GM21723 (cell line): Measurements from ENCODE around the gene EPB41L2.
"Not testable (repeated sequence)": the region's sequence is repeated elsewhere in the genome, so short reads cannot be mapped to it uniquely, and the experiment has no call there.

Experiments used
- ATAC-seq: cut with Tn5 transposase; IDR thresholded peaks from one replicate; pipeline ENCODE4 v1.9.1; 2021; ENCODE audit warnings: mild to moderate bottlenecking, moderate library complexity; ENCODE audit not compliant: unreplicated experiment

Gene EPB41L2

GRCh38 chr6:131063028-131063763 is at the start of gene EPB41L2:
Gene EPB41L2 (minus strand): TSS chr6:131063245. CDS start chr6:130956485, 106,760 bp downstream.
- peak; percentile 82 for ATAC-seq

DNA sequence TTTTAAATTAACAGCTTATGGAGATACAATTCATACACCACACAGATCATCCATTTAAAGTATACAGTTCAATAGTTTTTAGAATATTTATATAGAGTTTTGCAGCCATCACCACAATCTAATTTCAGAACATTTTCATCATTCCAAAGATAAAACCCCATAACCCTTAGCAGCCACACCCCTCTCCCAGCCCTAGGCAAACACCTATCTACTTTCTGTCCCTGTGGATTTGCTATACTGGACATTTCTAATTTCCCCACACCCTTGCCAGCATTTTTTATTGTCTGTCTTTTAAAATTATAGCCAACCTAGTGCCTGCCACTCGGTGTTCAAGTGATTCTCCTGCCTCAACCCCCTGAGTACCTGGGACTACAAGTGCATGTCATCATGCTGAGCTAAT is 49.2 kb upstream of the EPB41L2 start:
- ATAC-seq = no peak

- no peak for ATAC-seq
These were observed 44.1 kb upstream of the EPB41L2 start for GRCh38 chr6:131107151-131107550.

DNA sequence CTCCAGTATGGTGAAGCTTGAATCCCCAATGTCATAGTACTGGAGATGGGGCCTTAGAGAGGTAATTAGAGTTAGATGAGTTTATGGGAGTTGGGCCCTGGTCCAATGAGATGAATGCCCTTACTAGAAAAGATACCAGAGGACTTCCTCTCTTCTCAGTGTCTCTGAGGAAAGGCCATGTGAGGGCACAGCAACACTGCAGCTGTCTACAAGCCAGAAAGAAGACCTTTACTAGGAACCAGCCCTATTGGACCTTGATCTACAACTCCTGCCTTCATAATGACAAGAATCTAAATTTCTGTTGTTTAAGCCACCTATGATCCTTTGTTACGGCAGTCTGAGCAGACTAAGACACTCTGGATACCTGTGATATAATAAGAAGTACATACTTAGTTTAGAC is 40.9 kb upstream of the EPB41L2 start:
- no peak for ATAC-seq

DNA sequence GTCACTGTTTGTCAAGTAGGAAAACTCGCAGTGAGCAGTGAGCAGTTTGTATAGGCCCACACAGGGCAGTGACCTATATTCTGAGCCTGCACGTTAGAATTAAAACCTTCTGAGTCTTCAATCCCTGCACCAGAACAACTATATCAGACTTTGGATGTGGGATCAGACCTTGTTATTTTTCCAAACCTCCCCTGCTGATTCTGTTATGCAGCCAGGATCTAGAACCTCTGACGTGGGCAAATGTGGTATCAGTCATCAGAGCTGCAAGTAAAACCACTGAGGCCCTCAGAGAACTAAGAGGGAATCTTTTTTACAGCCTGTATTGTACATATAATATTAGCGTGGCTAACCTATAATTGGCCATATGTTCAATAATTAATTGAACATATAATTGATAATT is 40.3 kb upstream of the EPB41L2 start:
- no peak for ATAC-seq

DNA sequence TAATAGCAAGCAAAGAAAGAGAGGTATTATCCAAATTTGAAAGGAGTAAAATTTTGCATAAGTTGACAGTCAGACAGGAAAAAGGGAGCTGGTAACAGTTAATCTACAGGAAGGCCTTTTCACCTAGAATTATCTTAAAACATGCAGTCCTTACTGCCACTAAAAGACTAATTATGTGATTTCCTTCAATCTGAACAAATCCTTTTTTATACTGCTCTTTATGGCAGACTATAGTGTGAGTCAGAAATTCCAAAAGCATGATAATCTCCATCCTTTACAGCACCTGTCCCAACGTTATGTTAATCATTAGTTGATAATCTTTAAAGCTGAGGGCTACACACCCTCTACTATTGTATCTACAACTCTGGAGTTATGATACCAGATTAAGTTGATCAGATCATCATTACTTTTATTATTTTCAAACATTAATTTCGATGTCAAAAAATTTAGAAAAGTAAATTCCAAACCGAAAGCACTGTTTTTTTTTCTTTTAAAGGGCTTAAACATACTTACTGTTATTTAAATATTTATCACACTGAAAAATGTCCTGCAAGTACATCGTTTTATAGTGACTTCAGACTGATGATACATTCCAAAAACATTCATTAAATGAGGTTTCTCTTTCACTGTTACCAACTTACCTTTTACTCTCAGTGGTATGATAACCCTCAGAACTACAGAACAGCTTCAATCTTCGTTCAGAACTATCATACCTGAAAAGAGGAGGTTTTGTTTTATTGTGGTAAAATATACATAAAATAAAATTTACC is 39.1 kb upstream of the EPB41L2 start:
- ATAC-seq = no peak

DNA sequence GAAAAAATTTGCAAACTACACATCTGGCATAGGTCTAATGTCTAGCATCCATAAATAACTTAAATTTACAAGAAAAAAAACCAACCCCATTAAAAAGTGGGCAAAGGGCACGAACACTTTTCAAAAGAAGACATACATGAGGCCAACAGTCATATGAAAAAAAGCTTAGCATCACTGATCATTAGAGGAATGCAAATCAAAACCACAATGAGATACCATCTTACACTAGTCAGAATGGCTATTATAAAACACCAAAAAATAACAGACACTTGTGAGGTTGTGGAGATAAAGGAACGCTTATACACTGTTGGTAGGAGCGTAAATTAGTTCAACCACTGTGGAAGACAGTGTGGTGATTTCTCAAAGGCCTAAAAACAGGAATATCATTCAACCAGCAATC is 33.7 kb upstream of the EPB41L2 start:
- no peak for ATAC-seq

GRCh38 chr6:131093334-131093733 is 30.3 kb upstream of the EPB41L2 start:
- ATAC-seq = no peak

- not testable (repeated sequence) for ATAC-seq
These were observed 28.9 kb upstream of the EPB41L2 start for GRCh38 chr6:131091944-131092343.

GRCh38 chr6:131090339-131090738 is 27.3 kb upstream of the EPB41L2 start:
- not testable (repeated sequence) for ATAC-seq

DNA sequence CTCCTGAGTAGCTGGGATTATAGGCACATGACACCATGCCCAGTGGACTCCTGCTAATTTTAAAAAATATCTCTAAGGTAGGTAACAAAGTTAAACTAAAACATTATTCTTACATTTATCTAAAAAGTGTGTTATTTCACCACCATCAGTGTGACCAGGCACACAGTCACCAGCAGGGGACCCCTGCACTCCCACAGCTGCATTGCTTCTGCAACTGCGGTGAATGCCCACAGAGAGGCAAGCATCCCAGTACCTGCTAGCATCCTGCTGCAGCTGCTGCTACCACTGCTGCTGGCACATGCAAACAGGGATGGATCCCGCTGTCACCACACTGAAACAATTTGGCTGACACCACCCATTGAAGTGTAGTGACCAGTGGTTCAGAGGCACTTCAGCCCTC is 21.9 kb upstream of the EPB41L2 start:
- no peak for ATAC-seq

DNA sequence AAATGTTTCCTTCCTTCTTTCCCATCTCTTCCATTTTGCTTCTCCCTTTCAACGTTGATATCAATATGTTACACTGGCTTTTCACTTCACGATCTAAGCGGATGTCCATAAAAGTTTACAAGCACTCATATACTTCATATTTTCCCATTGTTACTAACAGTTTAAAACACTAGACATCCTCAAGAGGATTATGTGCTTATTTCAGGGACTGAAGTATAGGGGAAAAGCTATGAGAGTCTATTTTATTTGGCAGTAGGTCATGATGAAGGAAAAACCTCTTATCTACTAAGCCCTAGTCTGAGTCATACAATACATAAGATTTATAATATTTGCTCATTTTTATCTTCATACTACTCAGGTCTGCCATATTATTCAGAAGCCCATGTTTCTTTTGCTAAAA is 20.6 kb upstream of the EPB41L2 start:
- no peak for ATAC-seq

DNA sequence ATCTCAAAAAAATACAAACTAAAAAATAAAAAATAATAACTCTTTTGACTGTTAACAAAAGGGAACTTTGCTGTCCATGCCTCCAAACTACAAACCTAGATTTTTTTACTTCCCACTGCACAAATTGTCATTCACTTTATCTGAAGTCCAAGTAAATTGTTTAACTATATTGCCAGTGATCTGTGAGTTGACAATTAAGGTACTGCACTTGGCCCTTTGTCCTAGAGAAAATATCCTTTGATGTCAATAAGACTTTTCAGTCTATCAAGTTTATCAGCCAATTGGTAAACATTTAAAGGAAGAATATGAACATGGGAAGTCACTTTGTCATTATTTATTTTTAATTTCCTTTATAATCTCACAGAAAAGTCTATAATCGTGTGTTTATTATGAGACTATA is 19.3 kb upstream of the EPB41L2 start:
- ATAC-seq = no peak

- no peak for ATAC-seq
These were observed 17.0 kb upstream of the EPB41L2 start for GRCh38 chr6:131080084-131080483.

GRCh38 chr6:131073577-131073976 is 10.5 kb upstream of the EPB41L2 start:
- ATAC-seq = no peak

GRCh38 chr6:131070061-131070460 is 7.0 kb upstream of the EPB41L2 start:
- ATAC-seq = no peak

DNA sequence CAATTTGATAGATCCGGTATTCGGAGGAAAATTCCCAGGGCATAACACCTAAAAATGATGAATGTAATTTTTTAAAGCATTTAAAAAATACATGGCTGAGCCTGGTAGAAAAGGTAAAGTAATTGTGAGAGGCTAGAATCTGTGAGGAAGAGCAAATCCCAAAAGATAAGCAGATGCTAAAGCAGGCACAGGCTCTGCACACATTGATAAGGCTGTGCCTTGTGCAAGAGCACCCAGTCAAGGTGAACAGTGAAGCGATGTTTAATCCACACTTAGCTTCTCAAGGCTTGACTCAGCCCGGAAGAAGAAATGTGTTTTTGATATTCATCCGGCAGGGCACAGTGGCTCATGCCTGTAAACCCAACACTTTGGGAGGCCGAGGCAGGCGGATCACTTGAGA is 5.1 kb upstream of the EPB41L2 start:
- no peak for ATAC-seq

DNA sequence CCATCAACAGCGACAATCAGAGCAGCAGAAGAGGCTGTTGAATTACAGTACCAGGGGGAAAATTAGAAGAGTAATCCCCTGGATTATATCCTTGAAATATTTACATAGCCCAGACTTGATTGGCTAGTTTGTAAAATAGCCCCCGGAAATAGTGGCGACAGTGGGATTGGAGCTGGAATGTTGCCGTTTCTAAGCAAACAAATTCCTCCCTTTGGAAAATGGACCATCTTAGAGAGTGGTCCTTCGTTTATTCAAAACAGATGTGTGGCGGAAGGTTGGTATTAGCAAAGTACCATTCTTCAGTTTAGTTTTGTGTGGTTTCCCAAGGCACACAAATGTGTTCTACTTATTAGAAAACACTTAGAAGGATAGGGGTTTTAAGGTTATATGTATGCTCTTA is 4.5 kb upstream of the EPB41L2 start:
- no peak for ATAC-seq

GRCh38 chr6:131065824-131066171 is 2.8 kb upstream of the EPB41L2 start:
- ATAC-seq = no peak

DNA sequence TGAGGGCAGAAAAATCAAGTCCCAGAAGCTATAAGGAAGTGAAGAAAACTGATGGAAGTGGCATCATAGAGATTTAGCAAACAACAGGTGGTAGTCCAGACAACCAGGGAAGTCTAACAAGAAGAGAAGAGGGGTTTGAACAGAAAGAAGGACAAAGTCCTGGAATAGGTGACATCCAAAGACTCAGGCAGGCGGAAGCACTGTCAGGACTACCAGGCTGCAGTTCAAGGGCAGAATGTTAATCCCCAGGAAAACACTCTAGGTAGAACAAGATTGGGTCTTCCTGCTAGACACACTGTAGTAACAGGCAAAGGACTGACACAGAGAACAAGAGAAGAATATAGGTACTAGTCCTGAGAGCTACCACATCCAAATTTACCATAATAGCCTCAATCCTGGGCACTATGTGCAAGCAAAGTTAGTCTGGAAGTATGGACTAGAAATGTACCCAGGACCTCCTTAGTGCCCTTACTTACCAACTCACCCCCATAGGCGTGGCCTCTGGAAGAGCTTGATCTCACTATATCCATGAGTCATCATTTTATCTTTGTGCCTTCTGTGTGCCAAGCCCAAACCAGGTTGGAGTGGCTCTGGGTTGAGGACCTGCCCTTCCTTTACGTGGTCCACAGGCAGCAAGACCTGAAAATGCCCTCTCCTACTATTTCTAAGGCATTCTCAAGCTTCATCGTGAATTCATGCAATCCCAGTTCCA is 2.2 kb upstream of the EPB41L2 start:
- no peak for ATAC-seq

DNA sequence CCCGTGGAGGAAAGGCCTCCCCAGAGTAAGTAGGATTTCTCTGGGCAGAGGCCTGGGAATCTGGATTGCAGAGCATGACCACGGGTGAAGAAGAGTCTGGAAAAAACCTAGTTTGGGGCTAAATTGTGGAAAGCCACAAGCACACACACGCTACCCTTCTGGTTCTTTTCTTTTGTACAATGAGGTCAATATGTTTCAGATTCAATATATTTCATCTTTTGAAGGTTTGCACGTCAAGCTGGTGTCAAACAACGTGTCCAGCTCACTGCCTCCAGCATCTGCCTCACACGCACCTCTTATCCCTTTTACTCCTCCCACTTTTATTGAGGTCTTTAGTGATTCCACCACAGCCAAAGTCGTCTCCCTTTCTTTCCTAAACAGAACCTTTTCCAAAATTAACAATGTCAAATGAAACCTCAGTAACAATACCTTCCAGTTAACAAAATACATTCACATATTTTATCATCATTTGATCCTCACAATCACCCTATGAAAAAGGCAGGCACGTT is 773 bp upstream of the EPB41L2 start:
- peak; percentile 9 for ATAC-seq
